Measurements from ENCODE around the gene DNAJC25. TPM values are rescaled to one million over a fixed set of nuclear protein-coding genes. Genes with fewer than 3 reads are reported as not detected.
"Not testable (repeated sequence)": the region's sequence is repeated elsewhere in the genome, so short reads cannot be mapped to it uniquely, and the experiment has no call there.

The DNAJC25 gene
- total RNA-seq, 1 experiment from 2014 or later = 11.4 TPM

- peak; percentile 45 for DNase-seq (ENCODE audit: low spot score)
Observed at GRCh38 chr9:111661150-111661801, 30.1 kb downstream of the DNAJC25 start, which contains the start of gene GNG10. GNG10 (plus strand) TSS chr9:111661605; CDS start chr9:111661635, 30 bp downstream.

GRCh38 chr9:111661802-111662521, 30.8 kb downstream of the DNAJC25 start:
- DNase-seq (ENCODE audit: low spot score) = peak; percentile 65

More at GRCh38 chr9:111661150-111661801, 30.1 kb downstream of the DNAJC25 start, which contains the start of gene GNG10:
- in situ Hi-C loops (cut with HindIII; ENCODE audit: low sequenced_read_pairs) = no loop called here

DNA sequence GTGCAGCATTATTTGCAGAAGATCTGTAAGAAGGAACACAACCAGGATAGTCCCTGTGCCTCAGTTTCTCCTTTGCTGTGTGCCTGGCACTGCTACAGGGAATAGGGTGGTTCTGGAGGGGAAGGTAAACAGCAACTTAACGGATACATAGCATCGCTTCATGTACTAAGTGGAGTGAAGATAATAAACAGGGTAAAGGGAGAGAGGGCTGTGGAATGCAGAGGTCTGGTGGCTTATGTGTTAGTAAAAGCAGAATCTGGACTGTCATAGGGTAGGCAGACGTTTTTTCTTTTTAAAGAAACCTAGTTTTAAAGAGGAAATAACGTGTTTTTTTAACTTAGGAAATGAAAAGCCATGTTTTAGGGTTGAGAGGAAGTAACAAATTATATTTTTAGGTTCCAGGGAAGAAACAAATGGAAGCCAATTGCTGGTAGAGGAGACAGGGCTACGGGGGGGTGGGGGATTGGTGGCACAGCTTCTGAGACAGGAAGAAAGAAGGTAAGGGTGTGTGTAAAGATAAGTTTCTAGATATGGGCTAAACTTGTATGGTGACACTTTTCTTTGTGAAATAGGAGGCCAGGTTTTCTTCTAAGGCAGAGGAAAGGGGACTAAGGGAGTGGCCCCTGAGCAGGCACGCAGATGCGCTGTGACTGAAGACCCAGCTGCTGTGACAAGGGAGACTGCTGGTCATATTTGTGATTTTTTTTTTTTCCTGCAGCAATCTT, 31.6 kb downstream of the DNAJC25 start:
- DNase-seq (ENCODE audit: low spot score) = no peak
- in situ Hi-C loops (cut with HindIII; ENCODE audit: low sequenced_read_pairs) = no loop called here

More at GRCh38 chr9:111661802-111662521, 30.8 kb downstream of the DNAJC25 start:
- in situ Hi-C loops (cut with HindIII; ENCODE audit: low sequenced_read_pairs) = no loop called here

DNA sequence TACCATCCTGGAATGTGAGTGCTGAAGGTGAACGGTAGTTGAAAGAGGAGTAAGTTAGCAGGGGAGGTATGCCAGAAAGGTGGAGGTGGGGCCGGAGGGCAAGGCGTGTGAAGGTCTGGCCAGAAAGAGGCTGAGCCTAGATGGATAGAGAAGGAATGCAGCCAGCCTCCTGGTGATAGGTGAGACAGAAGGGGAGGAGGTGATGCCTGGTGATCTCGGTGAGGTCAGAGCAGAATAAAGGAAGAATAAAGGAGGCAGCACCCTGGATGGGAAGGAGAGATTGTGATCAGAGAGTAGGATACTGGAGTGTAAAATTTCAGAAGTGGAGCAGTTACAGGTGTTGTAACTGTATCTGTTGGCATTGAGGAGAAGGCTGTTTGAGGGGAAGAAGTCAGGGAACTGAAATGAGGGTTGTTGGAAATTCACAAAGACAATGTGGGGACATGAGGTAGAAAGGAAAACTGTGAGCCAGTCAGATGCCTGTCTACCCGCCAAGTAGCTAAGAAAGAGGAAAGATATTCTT, 32.2 kb downstream of the DNAJC25 start:
- DNase-seq (ENCODE audit: low spot score) = peak; percentile 9
- in situ Hi-C loops (cut with HindIII; ENCODE audit: low sequenced_read_pairs) = no loop called here

DNA sequence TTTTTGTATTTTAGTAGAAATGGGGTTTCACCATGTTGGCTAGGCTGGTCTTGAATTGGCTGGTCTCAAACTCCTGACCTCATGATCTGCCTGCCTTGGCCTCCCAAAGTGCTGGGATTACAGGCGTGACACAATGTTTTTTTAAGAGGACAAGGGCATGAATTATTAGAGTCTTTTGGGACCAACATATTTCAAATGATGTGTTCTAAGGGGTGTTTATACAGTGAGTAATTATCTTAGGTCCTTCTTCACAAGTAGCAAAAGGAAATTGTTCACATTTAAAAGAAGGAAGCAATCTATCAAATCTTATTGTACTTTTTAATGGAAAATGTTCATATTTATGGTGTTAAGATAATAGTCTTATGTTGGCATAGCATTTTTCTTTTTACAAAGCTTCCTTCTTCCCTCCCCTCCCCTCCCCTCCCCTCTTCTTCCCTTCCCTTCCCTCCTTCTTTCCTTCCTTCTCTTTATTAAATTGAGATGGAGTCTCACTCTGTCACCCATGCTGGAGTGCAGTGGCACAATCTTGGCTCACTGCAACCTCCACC, 37.0 kb downstream of the DNAJC25 start:
- no peak for DNase-seq (ENCODE audit: low spot score)
- in situ Hi-C loops (cut with HindIII; ENCODE audit: low sequenced_read_pairs) = no loop called here

DNA sequence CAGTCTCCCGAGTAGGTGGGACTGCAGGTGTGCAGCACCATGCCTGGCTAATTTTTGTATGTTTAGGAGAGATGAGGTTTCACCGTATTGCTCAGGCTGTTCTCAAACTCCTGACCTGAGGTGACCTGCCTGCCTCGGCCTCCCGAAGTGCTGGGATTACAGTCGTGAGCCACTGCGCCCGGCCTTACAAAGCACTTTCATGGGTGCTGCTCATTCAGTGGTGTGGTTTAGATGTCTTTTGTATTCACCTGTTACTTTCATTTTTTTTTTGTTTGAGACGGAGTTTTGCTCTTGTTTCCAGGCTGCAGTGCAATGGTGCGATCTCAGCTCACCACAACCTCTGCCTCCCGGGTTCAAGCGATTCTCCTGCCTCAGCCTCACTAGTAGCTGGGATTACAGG, 37.5 kb downstream of the DNAJC25 start:
- in situ Hi-C loops (cut with HindIII; ENCODE audit: low sequenced_read_pairs); DNase-seq (ENCODE audit: low spot score): not testable (repeated sequence)

DNA sequence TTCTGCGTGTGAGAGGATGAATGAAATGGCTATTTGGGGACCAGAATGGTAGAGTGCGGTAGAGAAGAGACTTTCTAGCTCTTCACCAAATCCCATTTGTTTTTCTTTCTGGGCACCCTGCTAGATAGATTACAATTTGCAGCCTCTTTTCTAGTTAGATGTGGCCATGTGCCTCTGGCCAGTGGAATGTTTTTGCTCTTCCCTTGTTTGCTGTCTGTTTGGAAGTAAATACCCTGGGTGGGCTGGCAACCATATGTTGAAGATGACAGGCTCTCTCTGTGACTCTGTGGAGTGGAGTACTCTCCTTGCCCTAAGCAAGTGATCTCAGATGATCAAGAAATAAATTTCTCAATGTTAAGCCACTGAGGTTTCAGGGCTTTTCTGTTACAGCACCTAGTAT, 43.2 kb downstream of the DNAJC25 start:
- DNase-seq (ENCODE audit: low spot score) = no peak
- in situ Hi-C loops (cut with HindIII; ENCODE audit: low sequenced_read_pairs) = no loop called here

DNA sequence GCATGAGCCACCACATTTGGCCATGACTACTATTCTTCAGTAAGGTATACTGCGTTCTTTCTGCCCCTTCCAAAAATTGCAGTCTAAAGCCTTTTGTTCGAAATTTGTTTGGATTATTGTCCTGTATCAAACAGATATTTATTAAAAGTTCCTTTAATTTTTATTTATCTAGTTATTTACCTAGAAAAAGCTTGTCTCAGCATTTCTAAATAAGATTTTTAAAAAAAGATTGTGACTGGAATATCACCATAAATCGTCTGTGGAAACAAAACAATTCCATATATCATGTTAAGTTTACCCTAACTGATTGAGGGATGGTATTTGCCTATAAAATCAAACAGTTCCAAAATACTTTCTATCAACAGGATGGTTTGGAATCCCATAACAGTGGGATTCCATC, 45.0 kb downstream of the DNAJC25 start:
- in situ Hi-C loops (cut with HindIII; ENCODE audit: low sequenced_read_pairs) = no loop called here
- no peak for DNase-seq (ENCODE audit: low spot score)

DNA sequence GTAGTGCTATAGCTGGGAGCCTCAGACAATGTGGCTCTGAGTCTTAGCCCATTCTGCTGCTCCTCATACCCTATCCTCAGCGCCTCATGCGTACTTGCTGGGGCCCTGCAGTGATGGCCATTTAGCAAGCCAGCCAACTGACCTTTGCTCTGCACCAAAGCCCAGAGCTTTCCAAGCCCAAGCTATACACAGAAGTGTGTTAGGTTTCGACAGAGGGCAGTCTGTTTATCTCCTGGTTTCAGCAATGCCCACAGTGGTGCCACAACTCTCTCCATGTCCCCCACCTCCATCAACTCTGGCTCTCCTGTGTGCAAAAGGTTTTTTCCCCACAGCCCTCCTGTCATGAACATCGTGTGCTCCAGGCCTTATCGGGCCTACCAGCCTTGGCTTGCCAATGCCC, 47.2 kb downstream of the DNAJC25 start:
- no peak for DNase-seq (ENCODE audit: low spot score)
- in situ Hi-C loops (cut with HindIII; ENCODE audit: low sequenced_read_pairs) = no loop called here

DNA sequence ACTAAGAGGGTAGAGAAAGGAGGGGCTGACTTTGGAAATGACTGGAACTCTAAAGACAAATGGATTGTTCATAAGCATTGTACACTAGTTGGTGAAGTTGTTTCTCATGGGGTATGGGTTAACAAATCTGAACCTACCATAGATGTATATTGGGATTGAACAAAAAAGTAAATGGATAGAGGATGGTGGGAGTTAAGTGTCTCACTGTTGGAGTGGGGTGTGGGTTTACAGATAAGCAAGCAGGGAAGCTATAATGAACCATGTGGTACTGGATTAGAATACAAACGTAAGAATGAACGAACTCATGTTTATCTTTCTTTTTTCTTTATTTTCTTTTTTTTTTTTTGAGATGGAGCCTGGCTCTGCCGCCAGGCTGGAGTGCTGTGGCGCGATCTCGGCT, 48.1 kb downstream of the DNAJC25 start:
- DNase-seq (ENCODE audit: low spot score) = no peak
- in situ Hi-C loops (cut with HindIII; ENCODE audit: low sequenced_read_pairs) = no loop called here

DNA sequence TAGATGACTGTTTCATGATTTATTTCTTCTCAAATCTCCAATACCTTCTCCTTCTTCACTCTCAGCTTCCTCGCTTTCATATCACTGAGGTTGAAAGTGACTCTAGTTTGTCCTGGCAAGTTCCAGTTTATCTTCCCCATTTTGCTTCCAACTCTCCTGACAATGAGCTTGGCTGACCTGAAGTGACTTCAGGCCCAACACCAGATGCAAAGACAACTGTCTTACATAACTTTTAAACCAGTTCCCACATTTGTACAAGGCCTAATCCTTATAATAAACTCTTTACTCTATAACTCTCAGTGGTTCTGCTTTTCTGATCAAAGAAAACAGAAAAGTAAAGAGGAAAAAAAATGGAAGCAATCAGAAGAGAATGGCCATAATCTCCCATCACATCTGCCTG, 52.3 kb downstream of the DNAJC25 start:
- in situ Hi-C loops (cut with HindIII; ENCODE audit: low sequenced_read_pairs) = no loop called here

DNA sequence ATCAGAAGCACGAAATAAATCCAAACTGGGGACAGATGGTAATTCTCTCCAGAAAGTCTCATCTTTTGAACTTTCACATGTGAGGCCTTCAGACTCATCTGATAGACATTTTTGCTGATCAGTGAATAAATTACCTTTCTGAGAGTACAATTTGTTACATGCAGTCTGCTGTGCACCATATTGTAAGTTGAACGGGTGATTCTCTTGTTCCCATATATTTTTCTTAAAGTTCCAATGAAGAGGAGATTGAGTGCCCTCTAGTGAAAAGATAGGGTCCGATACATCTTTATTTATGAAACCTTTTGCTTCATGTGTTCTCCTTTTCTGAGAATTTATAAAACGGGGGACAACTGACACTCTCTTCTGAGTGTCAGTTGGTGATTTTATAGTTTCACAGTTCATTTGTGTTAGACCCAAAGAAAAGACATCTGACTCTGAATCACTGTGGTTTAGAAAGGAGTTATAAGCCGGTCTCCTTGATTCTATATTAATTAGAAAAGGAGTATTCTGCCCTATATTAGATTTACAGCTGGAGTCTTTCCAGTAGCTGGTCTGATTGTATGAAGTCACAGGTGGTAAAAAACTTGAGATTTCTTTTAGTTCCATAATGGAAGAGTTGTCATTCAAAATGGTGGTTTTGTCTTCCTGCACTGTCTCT, 60.7 kb downstream of the DNAJC25 start:
- in situ Hi-C loops (cut with HindIII; ENCODE audit: low sequenced_read_pairs) = no loop called here
- DNase-seq (ENCODE audit: low spot score) = peak; percentile 49

More for the DNA sequence above, 52.3 kb downstream of the DNAJC25 start:
- no peak for DNase-seq (ENCODE audit: low spot score)

GRCh38 chr9:111696796-111697195, 65.7 kb downstream of the DNAJC25 start:
- in situ Hi-C loops (cut with HindIII; ENCODE audit: low sequenced_read_pairs) = no loop called here
- DNase-seq (ENCODE audit: low spot score) = no peak

DNA sequence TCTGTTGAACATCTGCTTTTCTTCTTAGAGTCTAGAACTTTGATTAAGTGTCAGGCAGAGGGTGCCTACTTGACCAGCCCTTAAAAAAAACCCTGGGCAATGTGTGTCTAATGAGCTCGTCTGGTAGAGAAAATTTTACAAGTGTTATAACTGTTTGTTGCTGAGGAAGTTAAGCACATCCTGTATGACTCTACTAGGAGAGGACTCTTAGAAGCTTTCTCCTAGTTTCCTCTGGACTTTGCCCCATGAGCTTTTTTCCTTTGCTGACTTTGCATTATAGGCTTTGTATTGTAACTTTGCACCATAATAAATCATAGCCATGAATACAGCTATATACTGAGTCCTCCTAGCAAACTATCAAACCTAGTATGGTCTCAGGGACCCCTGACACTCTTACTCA, 69.6 kb downstream of the DNAJC25 start:
- in situ Hi-C loops (cut with HindIII; ENCODE audit: low sequenced_read_pairs) = no loop called here
- no peak for DNase-seq (ENCODE audit: low spot score)

Other genes starting within 250 kb of the DNAJC25 start
- gene ECPAS, start 147.0 kb upstream of the DNAJC25 start, total RNA-seq (2014; rRNA removed; shearing (Covaris generic)) = 52.1 and 55.9 TPM in 2 replicates
- 6.5 and 7.5 TPM in 2 replicates for gene ZNF483, start 106.2 kb upstream of the DNAJC25 start, total RNA-seq (2014; rRNA removed; shearing (Covaris generic))
- gene PTGR1, start 31.7 kb upstream of the DNAJC25 start, total RNA-seq (2014; rRNA removed; shearing (Covaris generic)) = 2.4 and 3.0 TPM in 2 replicates
- gene GNG10, start 30.3 kb downstream of the DNAJC25 start, total RNA-seq (2014; rRNA removed; shearing (Covaris generic)) = 198 and 218 TPM in 2 replicates
- gene SHOC1, start 163.6 kb downstream of the DNAJC25 start, total RNA-seq (2014; rRNA removed; shearing (Covaris generic)) = not detected in 2 replicates

All from G401 (cell line).